Thyroid gland (tissue), 4 donors: ENCODE measurements around the gene USP34. TPM values are rescaled to one million over a fixed set of nuclear protein-coding genes. Genes with fewer than 3 reads are reported as not detected.

Experiments
- DNase-seq, 2 donors: peaks; one replicate each; pipeline ENCODE4 v3.0.0-alpha.2; 2019
- H3K27ac ChIP-seq, 3 donors: fragments of 200-600 bp; sonication (generic); 1 replicate in 2 of 3; 2 replicates in 1 of 3; pipeline ENCODE4 v1.5.1; 2016 to 2019; ENCODE audit warnings: mild to moderate bottlenecking in 1 of 3, moderate library complexity in 1 of 3
- H3K27me3 ChIP-seq: fragments of 200-600 bp; sonication (generic); one replicate; pipeline ENCODE4 v1.5.1; 2019
- H3K36me3 ChIP-seq, 2 donors: fragments of 200-600 bp; sonication (generic); one replicate each; pipeline ENCODE4 v1.5.1; 2016 to 2019
- H3K4me1 ChIP-seq, 2 donors: fragments of 200-600 bp; sonication (generic); one replicate each; pipeline ENCODE4 v1.5.1; 2017 to 2019
- H3K4me3 ChIP-seq, 3 donors: fragments of 200-600 bp; sonication (generic); replicated peaks in 1 of 3; 1 replicate in 2 of 3; 2 replicates in 1 of 3; pipeline ENCODE4 v1.5.1; 2016; ENCODE audit warnings: mild to moderate bottlenecking in 1 of 3
- H3K9me3 ChIP-seq: fragments of 200-600 bp; sonication (generic); one replicate; pipeline ENCODE4 v1.5.1; 2017
- CTCF ChIP-seq, 6 experiments: fragments of 200-600 bp in 3 of 6; fragments of 450-650 bp in 3 of 6; sonication (generic) in 3 of 6; IDR thresholded peaks; one replicate each; pipeline ENCODE4 v1.5.1; 2016 to 2019; ENCODE audit warnings: antibody characterized with exemption in 6 of 6, mild to moderate bottlenecking in 2 of 6, inconsistent platforms in 1 of 6, moderate library complexity in 1 of 6
- POLR2A ChIP-seq, 2 donors: fragments of 450-650 bp; IDR thresholded peaks; one replicate each; pipeline ENCODE4 v1.6.1; 2017; ENCODE audit warnings: antibody characterized with exemption in 2 of 2, mild to moderate bottlenecking in 2 of 2, moderate library complexity in 1 of 2
- WGBS, 2 donors: methylation state at CpG; one replicate each; pipeline ENCODE4 v1.1.5; 2017; 5-methylcytosine and 5-hydroxymethylcytosine counted together
- intact Hi-C: fragments of 100-400 bp; cut with DNase I; formaldehyde crosslinking; loops from one replicate; pipeline ENCODE4 v1.15.1; 2023
- total RNA-seq, 4 donors: library from RNA; depleted of rRNA; stranded (reverse); fragments of >200 nt; gene quantifications; one replicate each; pipeline ENCODE4 v1.2.3, GENCODE V29; 2016

The USP34 gene
- total RNA-seq, 4 donors from 2014 or later: 171 to 271 (median 231) TPM

- TF ChIP-seq CTCF (IDR thresholded peaks at IDR 0.05) (no peak), POLR2A (IDR thresholded peaks at IDR 0.05) (no peak)
- 27 to 48% methylated on average over 1 of the region's 1 CpG for WGBS, 2 donors
- H3K36me3 ChIP-seq: peaks cover 13 to 24% of the 10 kb centered on the region in 2 donors
- no peak overlapping the region for H3K4me3 ChIP-seq
- no peak for DNase-seq
- H3K27me3 ChIP-seq: no peaks in the 10 kb centered on the region
- intact Hi-C loops: no loop called here
- no peaks in the 10 kb centered on the region for H3K9me3 ChIP-seq
- H3K27ac ChIP-seq: no peak overlapping the region
- no peaks in the 10 kb centered on the region for H3K4me1 ChIP-seq
Observed at GRCh38 chr2:61238219-61239012, 232.5 kb downstream of the USP34 start.

DNA sequence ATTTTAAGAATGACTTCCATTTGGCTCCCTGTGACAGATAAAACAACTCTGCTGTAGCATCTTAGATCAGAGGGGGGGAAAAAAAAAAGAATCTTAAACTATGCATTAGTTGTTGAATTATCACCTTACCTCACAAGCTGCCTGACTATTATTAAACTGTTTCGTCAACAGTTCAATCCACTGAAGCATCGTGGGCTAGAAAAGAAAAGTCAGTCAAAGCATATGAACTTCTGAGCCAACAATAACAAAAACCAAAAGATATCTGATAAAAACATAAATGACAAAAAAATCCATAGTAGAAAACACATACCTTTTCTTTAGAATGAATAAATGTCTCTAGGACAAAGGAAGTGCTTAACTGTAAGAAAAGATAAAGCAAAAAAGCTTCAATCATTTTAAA lies 235.2 kb downstream of the USP34 start:
- H3K4me1 ChIP-seq: no peaks in the 10 kb centered on the region
- no peaks in the 10 kb centered on the region for H3K9me3 ChIP-seq
- no peaks in the 10 kb centered on the region for H3K27me3 ChIP-seq
- no peak overlapping the region for H3K4me3 ChIP-seq
- H3K36me3 ChIP-seq: peaks cover 17 to 21% of the 10 kb centered on the region in 2 donors
- WGBS, 2 donors: 87 to 88% methylated on average over 2 of the region's 2 CpGs
- intact Hi-C loops: no loop called here
- TF ChIP-seq POLR2A (IDR thresholded peaks at IDR 0.05) (no peak), CTCF (IDR thresholded peaks at IDR 0.05) (no peak)
- no peak overlapping the region for H3K27ac ChIP-seq
- DNase-seq: no peak

DNA sequence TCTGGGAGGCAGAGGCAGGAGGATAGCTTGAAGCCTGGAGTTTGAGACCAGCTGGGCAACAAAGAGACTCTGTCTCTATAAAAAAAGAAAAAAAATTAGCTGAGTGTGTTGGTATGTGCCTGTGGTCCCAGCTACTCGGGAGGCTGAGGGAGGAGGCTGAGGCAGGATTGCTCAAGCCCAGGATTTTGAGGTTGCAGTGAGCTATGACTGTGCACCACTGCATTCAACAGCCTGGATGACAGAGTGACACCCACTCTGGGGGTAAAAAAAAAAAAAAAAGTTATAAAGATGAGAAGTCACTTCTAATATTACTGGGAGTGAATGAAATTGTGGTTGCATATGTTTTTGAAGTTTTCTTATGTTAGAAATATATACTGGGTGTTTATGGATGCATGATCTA lies 237.3 kb downstream of the USP34 start:
- TF ChIP-seq POLR2A (IDR thresholded peaks at IDR 0.05): no peak
- TF ChIP-seq CTCF (IDR thresholded peaks at IDR 0.05): no peak
- intact Hi-C loops: no loop called here
- Histone ChIP-seq H3K36me3 (peaks cover 16% of the 10 kb centered on the region in 2 donors), H3K9me3 (no peaks in the 10 kb centered on the region), H3K4me1 (no peaks in the 10 kb centered on the region), H3K27me3 (no peaks in the 10 kb centered on the region), H3K4me3 (no peak overlapping the region), H3K27ac (no peak overlapping the region)
- no peak for DNase-seq
- WGBS, 2 donors: 94 to 100% methylated on average over 1 of the region's 1 CpG

GRCh38 chr2:61229936-61230335 lies 241.0 kb downstream of the USP34 start:
- peaks cover 14 to 37% of the 10 kb centered on the region in 2 donors for H3K36me3 ChIP-seq
- DNase-seq: no peak
- WGBS, 2 donors: 95 to 97% methylated on average over 2 of the region's 2 CpGs

More at GRCh38 chr2:61229936-61230335, 241.0 kb downstream of the USP34 start:
- H3K27ac ChIP-seq: no peak overlapping the region
- no peak for TF ChIP-seq CTCF (IDR thresholded peaks at IDR 0.05)
- no peak for TF ChIP-seq POLR2A (IDR thresholded peaks at IDR 0.05)
- intact Hi-C loops: no loop called here
- no peaks in the 10 kb centered on the region for H3K4me1 ChIP-seq
- H3K4me3 ChIP-seq: no peak overlapping the region
- no peaks in the 10 kb centered on the region for H3K9me3 ChIP-seq
- H3K27me3 ChIP-seq: no peaks in the 10 kb centered on the region
